H7 (cell line): ENCODE data around the gene AKAP3. TPM values are rescaled to one million over a fixed set of nuclear protein-coding genes. Genes with fewer than 3 reads are reported as not detected.

Experiments
- DNase-seq: peaks from one replicate; pipeline ENCODE4 v3.0.0; 2012
- H3K27me3 ChIP-seq: 2 replicates; pipeline ENCODE4 v1.6.0; 2011; ENCODE audit warnings: mild to moderate bottlenecking, low read length; ENCODE audit not compliant: control insufficient read depth, insufficient read depth
- H3K36me3 ChIP-seq: replicated peaks from 2 replicates; pipeline ENCODE4 v1.5.1; 2011; ENCODE audit warnings: low read length; ENCODE audit not compliant: control insufficient read depth, insufficient read depth
- H3K4me3 ChIP-seq: 2 replicates; pipeline ENCODE4 v1.5.1; 2011; ENCODE audit warnings: low read depth, mild to moderate bottlenecking, control low read depth, low read length, moderate library complexity; ENCODE audit not compliant: insufficient read depth
- total RNA-seq: library from RNA; depleted of rRNA; stranded (reverse); fragments of >200 nt; shearing (Covaris generic); gene quantifications from 2 replicates; pipeline ENCODE4 v1.2.3, GENCODE V29; 2014

Gene AKAP3
- total RNA-seq, 1 experiment from 2014 or later, result 1.5 TPM

- no peaks in the 10 kb centered on the region for H3K36me3 ChIP-seq
- DNase-seq, result no peak
- H3K27me3 ChIP-seq, result no peaks in the 10 kb centered on the region
- no peak overlapping the region for H3K4me3 ChIP-seq
Measured at GRCh38 chr12:4626543-4626942, 22.3 kb downstream of the AKAP3 start.

GRCh38 chr12:4621511-4621910 lies 27.3 kb downstream of the AKAP3 start:
- no peak for DNase-seq
- Histone ChIP-seq H3K27me3 (no peaks in the 10 kb centered on the region), H3K4me3 (no peak overlapping the region), H3K36me3 (no peaks in the 10 kb centered on the region)

GRCh38 chr12:4615667-4616066 lies 33.2 kb downstream of the AKAP3 start:
- no peak for DNase-seq
- Histone ChIP-seq H3K36me3 (no peaks in the 10 kb centered on the region; the same call in 1 of the 2 replicates), H3K4me3 (no peak overlapping the region), H3K27me3 (no peaks in the 10 kb centered on the region)

GRCh38 chr12:4610481-4610880 lies 38.4 kb downstream of the AKAP3 start:
- Histone ChIP-seq H3K4me3 (no peak overlapping the region), H3K36me3 (no peaks in the 10 kb centered on the region; the same call in 1 of the 2 replicates), H3K27me3 (no peaks in the 10 kb centered on the region)
- DNase-seq, result no peak

- DNase-seq, result no peak
- H3K27me3 ChIP-seq, result no peaks in the 10 kb centered on the region
- no peak overlapping the region for H3K4me3 ChIP-seq
- H3K36me3 ChIP-seq, result no peaks in the 10 kb centered on the region; the same call in 1 of the 2 replicates
Measured at GRCh38 chr12:4609071-4609470, 39.8 kb downstream of the AKAP3 start.

- Histone ChIP-seq H3K36me3 (no peaks in the 10 kb centered on the region; the same call in 1 of the 2 replicates), H3K4me3 (no peak overlapping the region), H3K27me3 (no peaks in the 10 kb centered on the region)
- DNase-seq, result no peak
Measured at GRCh38 chr12:4607056-4607455, 41.8 kb downstream of the AKAP3 start.

GRCh38 chr12:4604684-4605193 lies 44.1 kb downstream of the AKAP3 start:
- Histone ChIP-seq H3K27me3 (no peaks in the 10 kb centered on the region), H3K4me3 (peak overlapping the region; percentile 74), H3K36me3 (no peaks in the 10 kb centered on the region)
- DNase-seq, result peak; percentile 80

GRCh38 chr12:4603946-4604345 lies 44.9 kb downstream of the AKAP3 start:
- H3K27me3 ChIP-seq, result no peaks in the 10 kb centered on the region
- H3K36me3 ChIP-seq, result no peaks in the 10 kb centered on the region
- no peak overlapping the region for H3K4me3 ChIP-seq
- no peak for DNase-seq

- H3K4me3 ChIP-seq, result no peak overlapping the region
- no peaks in the 10 kb centered on the region for H3K27me3 ChIP-seq
- no peak for DNase-seq
- H3K36me3 ChIP-seq, result no peaks in the 10 kb centered on the region
Measured at GRCh38 chr12:4603421-4603820, 45.4 kb downstream of the AKAP3 start.

- no peaks in the 10 kb centered on the region for H3K27me3 ChIP-seq
- no peaks in the 10 kb centered on the region for H3K36me3 ChIP-seq
- H3K4me3 ChIP-seq, result no peak overlapping the region
- no peak for DNase-seq
Measured at GRCh38 chr12:4595881-4596280, 53.0 kb downstream of the AKAP3 start.

- H3K27me3 ChIP-seq, result no peaks in the 10 kb centered on the region; the same call in 1 of the 2 replicates
- no peak for DNase-seq
- H3K4me3 ChIP-seq, result no peak overlapping the region
- no peaks in the 10 kb centered on the region for H3K36me3 ChIP-seq
Measured at GRCh38 chr12:4591180-4591687, 57.6 kb downstream of the AKAP3 start.

- Histone ChIP-seq H3K27me3 (no peaks in the 10 kb centered on the region; the same call in 1 of the 2 replicates), H3K36me3 (no peaks in the 10 kb centered on the region), H3K4me3 (no peak overlapping the region)
- DNase-seq, result no peak
Measured at GRCh38 chr12:4589941-4590340, 58.9 kb downstream of the AKAP3 start.

- Histone ChIP-seq H3K27me3 (no peaks in the 10 kb centered on the region; the same call in 1 of the 2 replicates), H3K4me3 (no peak overlapping the region), H3K36me3 (no peaks in the 10 kb centered on the region)
- DNase-seq, result no peak
Measured at GRCh38 chr12:4588916-4589315, 59.9 kb downstream of the AKAP3 start.

GRCh38 chr12:4587108-4587507 lies 61.7 kb downstream of the AKAP3 start:
- no peaks in the 10 kb centered on the region; the same call in 1 of the 2 replicates for H3K27me3 ChIP-seq
- H3K4me3 ChIP-seq, result no peak overlapping the region
- DNase-seq, result peak; percentile 64
- H3K36me3 ChIP-seq, result no peaks in the 10 kb centered on the region

- no peak overlapping the region for H3K4me3 ChIP-seq
- H3K36me3 ChIP-seq, result no peaks in the 10 kb centered on the region
- no peaks in the 10 kb centered on the region; the same call in 1 of the 2 replicates for H3K27me3 ChIP-seq
- DNase-seq, result no peak
Measured at GRCh38 chr12:4586500-4586899, 62.4 kb downstream of the AKAP3 start.

- DNase-seq, result no peak
- Histone ChIP-seq H3K36me3 (no peaks in the 10 kb centered on the region), H3K27me3 (no peaks in the 10 kb centered on the region; the same call in 1 of the 2 replicates), H3K4me3 (no peak overlapping the region)
Measured at GRCh38 chr12:4584896-4585295, 64.0 kb downstream of the AKAP3 start.
